Prostate gland (tissue), 2 donors: ENCODE measurements around the gene VENTX. TPM values are rescaled to one million over a fixed set of nuclear protein-coding genes. Genes with fewer than 3 reads are reported as not detected.

Experiments used
- DNase-seq: peaks from one replicate; pipeline ENCODE4 v3.0.0-alpha.2; 2019; ENCODE audit warnings: low spot score
- H3K27ac ChIP-seq, 2 donors: fragments of 200-600 bp; sonication (generic); 2 replicates each; pipeline ENCODE4 v1.5.1; 2017 to 2019
- H3K27me3 ChIP-seq: fragments of 200-600 bp; sonication (generic); replicated peaks from 2 replicates; pipeline ENCODE4 v1.5.1; 2019; ENCODE audit not compliant: insufficient read depth
- H3K36me3 ChIP-seq, 2 donors: fragments of 200-600 bp; sonication (generic); 1 replicate in 1 of 2; 2 replicates in 1 of 2; pipeline versions ENCODE4 v1.5.1 to v1.8.1; 2017 to 2019
- H3K4me1 ChIP-seq: fragments of 200-600 bp; sonication (generic); replicated peaks from 2 replicates; pipeline ENCODE4 v1.5.1; 2019
- H3K4me3 ChIP-seq, 2 donors: fragments of 200-600 bp; sonication (generic); 2 replicates each; pipeline ENCODE4 v1.5.1; 2017 to 2019
- H3K9me3 ChIP-seq: fragments of 200-600 bp; sonication (generic); 2 replicates; pipeline ENCODE4 v1.5.1; 2017
- POLR2AphosphoS5 ChIP-seq: sonication (generic); formaldehyde crosslinking; IDR thresholded peaks from one replicate; pipeline ENCODE4 v1.6.1; 2017; ENCODE audit warnings: antibody characterized with exemption
- WGBS: methylation state at CpG from one replicate; pipeline ENCODE4 v1.1.5; 2018; 5-methylcytosine and 5-hydroxymethylcytosine counted together
- intact Hi-C: fragments of 100-400 bp; cut with DNase I; formaldehyde crosslinking; loops from one replicate; pipeline ENCODE4 v1.14.2; 2022
- microRNA counts, 2 donors: library from miRNA; unstranded; fragments of <30 nt; microRNA quantifications; one replicate each; lab custom pipeline; 2016 to 2017
- microRNA-seq: library from miRNA; unstranded; fragments of <30 nt; microRNA quantifications from one replicate; pipeline ENCODE4, GENCODE V29; 2016
- total RNA-seq, 2 donors: library from RNA; depleted of rRNA; stranded (reverse); fragments of >200 nt; gene quantifications; one replicate each; pipeline ENCODE4 v1.1.0, GENCODE V29; 2016

The VENTX gene
- total RNA-seq, 2 donors from 2014 or later: 0.18 to 1.8 TPM

- intact Hi-C loops: no loop called here
- H3K36me3 ChIP-seq: peaks cover 24 to 29% of the 10 kb centered on the region in 2 donors
- WGBS: 94% methylated on average over 24 of the region's 24 CpGs
These were observed 52.1 kb downstream of the VENTX start for GRCh38 chr10:133289761-133290160.

More at GRCh38 chr10:133289761-133290160, 52.1 kb downstream of the VENTX start:
- no peak for TF ChIP-seq POLR2AphosphoS5
- Histone ChIP-seq H3K4me1 (no peaks in the 10 kb centered on the region), H3K27ac (no peak overlapping the region), H3K27me3 (no peaks in the 10 kb centered on the region), H3K4me3 (no peak overlapping the region), H3K9me3 (no peaks in the 10 kb centered on the region)
- no peak for DNase-seq

MicroRNAs within 50 kb of the gene (microRNA counts, 767-probe panel; counts per million panel counts)
- 0 to 431 counts per million in 2 donors for microRNA hsa-miR-202-3p (lab: Ali Mortazavi, UCI)

Small RNA genes lying within 50 kb of the gene (microRNA-seq; reads per million reads assigned to microRNA genes)
- 4.3 reads per million, percentile 41 among the genes with 10 or more reads in this experiment for gene MIR202

Other genes starting within 250 kb of the VENTX start
- under 1 TPM; 0.14 to 0.23 TPM for gene ADGRA1, start 149.9 kb upstream of the VENTX start, total RNA-seq
- 10 to 100 TPM in 1 of 2 donors, 1 to 10 TPM in 1; 1.5 to 10.8 TPM for gene KNDC1, start 77.6 kb upstream of the VENTX start, total RNA-seq
- gene UTF1, start 7.6 kb upstream of the VENTX start, total RNA-seq: 1 to 10 TPM in 1 of 2 donors, not detected in 1; 9.2 TPM
- gene ADAM8, start 39.0 kb downstream of the VENTX start, total RNA-seq: 1 to 10 TPM; 7.2 to 7.4 TPM
- gene TUBGCP2, start 71.0 kb downstream of the VENTX start, total RNA-seq: 10 to 100 TPM; 53.5 to 78.5 TPM
- gene ZNF511, start 71.1 kb downstream of the VENTX start, total RNA-seq: 10 to 100 TPM; 52.8 to 57.6 TPM
- 1 to 10 TPM in 1 of 2 donors, not detected in 1; 9.4 TPM for gene CALY, start 99.0 kb downstream of the VENTX start, total RNA-seq
- 1 to 10 TPM in 1 of 2 donors, not detected in 1; 6.6 TPM for gene PRAP1, start 109.5 kb downstream of the VENTX start, total RNA-seq
- 10 to 100 TPM in 1 of 2 donors, 1 to 10 TPM in 1; 8.7 to 11.4 TPM for gene FUOM, start 120.2 kb downstream of the VENTX start, total RNA-seq
- 100 to 1,000 TPM; 112 to 126 TPM for gene ECHS1, start 135.5 kb downstream of the VENTX start, total RNA-seq
- 10 to 100 TPM; 17.5 to 20.2 TPM for gene PAOX, start 141.4 kb downstream of the VENTX start, total RNA-seq
- 10 to 100 TPM; 26.8 to 67.4 TPM for gene MTG1, start 156.3 kb downstream of the VENTX start, total RNA-seq
- 1 to 10 TPM in 1 of 2 donors, under 1 TPM in 1; 0.09 to 1.2 TPM for gene SPRN, start 186.8 kb downstream of the VENTX start, total RNA-seq
- gene SCART1, start 216.1 kb downstream of the VENTX start, total RNA-seq: 10 to 100 TPM in 1 of 2 donors, 1 to 10 TPM in 1; 2.2 to 10.1 TPM